PC-3 (cell line): Measurements from ENCODE around the gene TUBA3C.

Experiments used
- CTCF ChIP-seq: fragments of 300-600 bp; sonication (generic); conservative IDR thresholded peaks from 2 replicates; pipeline ENCODE4 v1.5.1; 2017; ENCODE audit warnings: antibody characterized with exemption, low read depth, mild to moderate bottlenecking, low read length
- EZH2 ChIP-seq: fragments of 300-600 bp; sonication (generic); IDR thresholded peaks from one replicate; pipeline ENCODE4 v1.6.1; 2017; ENCODE audit warnings: antibody characterized with exemption, mild to moderate bottlenecking, low read length; ENCODE audit not compliant: unreplicated experiment

DNA sequence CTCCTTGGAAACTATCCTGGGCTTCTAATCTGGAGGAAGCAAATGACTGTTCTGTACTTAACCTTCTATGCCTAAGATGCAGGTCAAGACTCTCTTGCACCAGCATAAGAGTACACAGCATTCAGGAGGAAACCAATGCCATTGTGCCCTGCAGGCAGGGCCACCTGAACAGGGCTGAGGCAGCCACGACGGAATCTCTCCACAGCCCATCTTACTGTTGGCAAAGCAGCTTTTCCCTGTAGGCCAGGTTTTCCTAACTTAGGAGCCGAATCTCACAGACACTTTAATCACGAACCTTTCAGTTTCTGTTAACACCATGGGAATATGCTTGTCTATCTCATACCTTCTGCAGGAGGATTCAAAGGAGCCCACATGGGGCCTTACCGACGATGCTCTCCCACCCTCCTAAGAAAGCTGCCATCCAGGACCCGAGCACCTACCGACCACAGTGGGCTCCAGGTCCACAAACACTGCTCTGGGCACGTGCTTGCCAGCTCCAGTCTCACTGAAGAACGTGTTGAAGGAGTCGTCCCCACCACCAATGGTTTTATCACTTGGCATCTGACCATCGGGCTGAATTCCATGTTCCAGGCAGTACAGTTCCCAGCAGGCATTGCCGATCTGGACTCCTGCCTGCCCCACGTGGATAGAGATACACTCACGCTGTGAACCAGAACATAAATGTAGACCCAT, 2.6 kb downstream of the TUBA3C start:
- TF ChIP-seq CTCF (no peak), EZH2 (no peak)
